Adrenal gland (tissue), 5 donors: Measurements from ENCODE around the gene NCAPG.

Experiments
- POLR2A ChIP-seq, 2 donors: fragments of 450-650 bp; IDR thresholded peaks; one replicate each; pipeline ENCODE4 v1.6.1; 2017; ENCODE audit warnings: antibody characterized with exemption in 2 of 2, mild to moderate bottlenecking in 2 of 2, moderate library complexity in 1 of 2
- TF ChIP-seq, protein P1 (sequence below), 6 experiments: fragments of 450-650 bp in 4 of 6; fragments of 200-600 bp in 2 of 6; sonication (generic) in 1 of 6; IDR thresholded peaks; 1 replicate in 5 of 6; 2 replicates in 1 of 6; pipeline versions ENCODE4 v1.5.1 to v1.8.0; 2016 to 2021; ENCODE audit warnings: antibody characterized with exemption in 6 of 6, mild to moderate bottlenecking in 2 of 6, moderate library complexity in 1 of 6
- donor health status: DM: no; HTN: no; CAD: no.

DNA sequence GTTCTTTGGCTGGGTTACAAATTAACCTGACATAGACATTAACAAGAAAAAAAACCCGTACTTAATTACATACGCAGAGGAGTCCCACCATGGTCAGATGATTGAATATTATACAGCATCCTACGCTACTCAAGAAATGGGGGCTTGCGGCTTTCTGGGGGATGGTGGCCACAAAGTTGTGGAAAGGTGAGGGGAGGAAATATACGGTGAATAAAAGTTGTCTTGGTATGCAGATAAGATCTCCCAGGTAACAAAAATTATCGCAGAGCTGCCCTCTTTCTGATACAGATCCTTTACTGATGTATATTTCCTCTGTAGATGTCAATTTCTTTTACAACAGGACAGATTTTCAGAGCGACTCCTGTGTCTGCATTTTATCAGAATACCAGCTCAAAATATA is 1.1 kb upstream of the NCAPG start:
- TF ChIP-seq, protein P1, sequence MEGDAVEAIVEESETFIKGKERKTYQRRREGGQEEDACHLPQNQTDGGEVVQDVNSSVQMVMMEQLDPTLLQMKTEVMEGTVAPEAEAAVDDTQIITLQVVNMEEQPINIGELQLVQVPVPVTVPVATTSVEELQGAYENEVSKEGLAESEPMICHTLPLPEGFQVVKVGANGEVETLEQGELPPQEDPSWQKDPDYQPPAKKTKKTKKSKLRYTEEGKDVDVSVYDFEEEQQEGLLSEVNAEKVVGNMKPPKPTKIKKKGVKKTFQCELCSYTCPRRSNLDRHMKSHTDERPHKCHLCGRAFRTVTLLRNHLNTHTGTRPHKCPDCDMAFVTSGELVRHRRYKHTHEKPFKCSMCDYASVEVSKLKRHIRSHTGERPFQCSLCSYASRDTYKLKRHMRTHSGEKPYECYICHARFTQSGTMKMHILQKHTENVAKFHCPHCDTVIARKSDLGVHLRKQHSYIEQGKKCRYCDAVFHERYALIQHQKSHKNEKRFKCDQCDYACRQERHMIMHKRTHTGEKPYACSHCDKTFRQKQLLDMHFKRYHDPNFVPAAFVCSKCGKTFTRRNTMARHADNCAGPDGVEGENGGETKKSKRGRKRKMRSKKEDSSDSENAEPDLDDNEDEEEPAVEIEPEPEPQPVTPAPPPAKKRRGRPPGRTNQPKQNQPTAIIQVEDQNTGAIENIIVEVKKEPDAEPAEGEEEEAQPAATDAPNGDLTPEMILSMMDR (IDR thresholded peaks at IDR 0.05) = no peak
- no peak for TF ChIP-seq POLR2A (IDR thresholded peaks at IDR 0.05)
